Neural progenitor cell (in vitro differentiated cells): ENCODE measurements around the gene ANKRD62.
"Not testable (repeated sequence)": the region's sequence is repeated elsewhere in the genome, so short reads cannot be mapped to it uniquely, and the experiment has no call there.

Source experiments
- EZH2 ChIP-seq: fragments of 200-600 bp; sonication (generic); IDR thresholded peaks from 2 replicates; pipeline ENCODE4 v1.6.1; 2017; ENCODE audit warnings: antibody characterized with exemption, mild to moderate bottlenecking, moderate library complexity
- EZH2phosphoT487 ChIP-seq: fragments of 200-600 bp; sonication (generic); IDR thresholded peaks from 2 replicates; pipeline ENCODE4 v1.6.1; 2017; ENCODE audit warnings: antibody characterized with exemption
- TF ChIP-seq, protein P1 (sequence below): fragments of 200-600 bp; sonication (generic); IDR thresholded peaks from 2 replicates; pipeline ENCODE4 v1.5.1; 2017; ENCODE audit warnings: antibody characterized with exemption, mild to moderate bottlenecking

GRCh38 chr18:12122043-12122389 lies 28.4 kb downstream of the ANKRD62 start:
- TF ChIP-seq, protein P1, sequence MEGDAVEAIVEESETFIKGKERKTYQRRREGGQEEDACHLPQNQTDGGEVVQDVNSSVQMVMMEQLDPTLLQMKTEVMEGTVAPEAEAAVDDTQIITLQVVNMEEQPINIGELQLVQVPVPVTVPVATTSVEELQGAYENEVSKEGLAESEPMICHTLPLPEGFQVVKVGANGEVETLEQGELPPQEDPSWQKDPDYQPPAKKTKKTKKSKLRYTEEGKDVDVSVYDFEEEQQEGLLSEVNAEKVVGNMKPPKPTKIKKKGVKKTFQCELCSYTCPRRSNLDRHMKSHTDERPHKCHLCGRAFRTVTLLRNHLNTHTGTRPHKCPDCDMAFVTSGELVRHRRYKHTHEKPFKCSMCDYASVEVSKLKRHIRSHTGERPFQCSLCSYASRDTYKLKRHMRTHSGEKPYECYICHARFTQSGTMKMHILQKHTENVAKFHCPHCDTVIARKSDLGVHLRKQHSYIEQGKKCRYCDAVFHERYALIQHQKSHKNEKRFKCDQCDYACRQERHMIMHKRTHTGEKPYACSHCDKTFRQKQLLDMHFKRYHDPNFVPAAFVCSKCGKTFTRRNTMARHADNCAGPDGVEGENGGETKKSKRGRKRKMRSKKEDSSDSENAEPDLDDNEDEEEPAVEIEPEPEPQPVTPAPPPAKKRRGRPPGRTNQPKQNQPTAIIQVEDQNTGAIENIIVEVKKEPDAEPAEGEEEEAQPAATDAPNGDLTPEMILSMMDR, result not testable (repeated sequence)
- TF ChIP-seq EZH2, EZH2phosphoT487: not testable (repeated sequence)
